HEK293 (cell line): ENCODE measurements around the gene KLC4.
A peak's percentile ranks its signal among the peaks of the same experiment; 100 is the strongest.

Experiments used
- EGR2 ChIP-seq: fragments of 450-650 bp; formaldehyde crosslinking; IDR thresholded peaks from 2 replicates; pipeline ENCODE4 v1.5.1; 2016; ENCODE audit warnings: low read depth, missing biosample characterization, missing genetic modification characterization
- GLI4 ChIP-seq: fragments of 450-650 bp; formaldehyde crosslinking; IDR thresholded peaks from 2 replicates; pipeline ENCODE4 v1.5.1; 2016; ENCODE audit warnings: missing biosample characterization, missing genetic modification characterization
- KLF16 ChIP-seq: fragments of 450-650 bp; formaldehyde crosslinking; IDR thresholded peaks from 2 replicates; pipeline ENCODE4 v1.5.1; 2017; ENCODE audit warnings: missing biosample characterization, missing genetic modification characterization
- REPIN1 ChIP-seq: fragments of 450-650 bp; formaldehyde crosslinking; IDR thresholded peaks from 2 replicates; pipeline ENCODE4 v1.5.1; 2017; ENCODE audit warnings: missing biosample characterization, missing genetic modification characterization, low read depth
- ZEB2 ChIP-seq: fragments of 450-650 bp; formaldehyde crosslinking; IDR thresholded peaks from 2 replicates; pipeline ENCODE4 v1.5.1; 2016; ENCODE audit warnings: missing biosample characterization, missing genetic modification characterization
- ZFP37 ChIP-seq: fragments of 450-650 bp; formaldehyde crosslinking; IDR thresholded peaks from 2 replicates; pipeline ENCODE4 v1.5.1; 2016; ENCODE audit warnings: missing biosample characterization, missing genetic modification characterization
- ZFP69B ChIP-seq: fragments of 450-650 bp; formaldehyde crosslinking; IDR thresholded peaks from 2 replicates; pipeline ENCODE4 v1.5.1; 2016; ENCODE audit warnings: missing biosample characterization, missing genetic modification characterization
- ZNF132 ChIP-seq: fragments of 450-650 bp; formaldehyde crosslinking; IDR thresholded peaks from 2 replicates; pipeline ENCODE4 v1.5.1; 2017; ENCODE audit warnings: missing biosample characterization, missing genetic modification characterization, borderline replicate concordance
- ZNF157 ChIP-seq: fragments of 450-650 bp; formaldehyde crosslinking; IDR thresholded peaks from 2 replicates; pipeline ENCODE4 v1.5.1; 2016; ENCODE audit warnings: missing biosample characterization, missing genetic modification characterization
- ZNF302 ChIP-seq: fragments of 450-650 bp; formaldehyde crosslinking; IDR thresholded peaks from 2 replicates; pipeline ENCODE4 v1.5.1; 2016; ENCODE audit warnings: missing biosample characterization, missing genetic modification characterization, low read depth
- ZNF354C ChIP-seq: fragments of 450-650 bp; formaldehyde crosslinking; IDR thresholded peaks from 2 replicates; pipeline ENCODE4 v1.5.1; 2016; ENCODE audit warnings: missing biosample characterization, missing genetic modification characterization, low read depth, borderline replicate concordance
- ZNF48 ChIP-seq: fragments of 450-650 bp; formaldehyde crosslinking; IDR thresholded peaks from 2 replicates; pipeline ENCODE4 v1.5.1; 2016; ENCODE audit warnings: missing biosample characterization, missing genetic modification characterization
- ZNF571 ChIP-seq: fragments of 450-650 bp; formaldehyde crosslinking; IDR thresholded peaks from 2 replicates; pipeline ENCODE4 v1.5.0; 2017; ENCODE audit warnings: missing biosample characterization, missing genetic modification characterization
- ZNF639 ChIP-seq: fragments of 450-650 bp; formaldehyde crosslinking; IDR thresholded peaks from 2 replicates; pipeline ENCODE4 v1.5.1; 2016; ENCODE audit warnings: missing biosample characterization, missing genetic modification characterization
- ZNF664 ChIP-seq: fragments of 450-650 bp; formaldehyde crosslinking; IDR thresholded peaks from 2 replicates; pipeline ENCODE4 v1.5.1; 2016; ENCODE audit warnings: missing biosample characterization, missing genetic modification characterization
- ZNF785 ChIP-seq: fragments of 450-650 bp; formaldehyde crosslinking; IDR thresholded peaks from 2 replicates; pipeline ENCODE4 v1.5.1; 2016; ENCODE audit warnings: missing biosample characterization, missing genetic modification characterization
- ZNF830 ChIP-seq: fragments of 450-650 bp; IDR thresholded peaks from 2 replicates; pipeline ENCODE4 v1.5.0; 2018; ENCODE audit warnings: missing biosample characterization, missing genetic modification characterization, low read depth, mild to moderate bottlenecking, moderate library complexity
- ZNF843 ChIP-seq: fragments of 450-650 bp; formaldehyde crosslinking; IDR thresholded peaks from 2 replicates; pipeline ENCODE4 v1.5.1; 2016; ENCODE audit warnings: missing biosample characterization, missing genetic modification characterization
- TF ChIP-seq, protein P1 (sequence below): fragments of 450-650 bp; formaldehyde crosslinking; IDR thresholded peaks from 2 replicates; pipeline ENCODE4 v1.5.1; 2016; ENCODE audit warnings: missing biosample characterization, missing genetic modification characterization
- TF ChIP-seq, protein P2 (sequence below): fragments of 450-650 bp; formaldehyde crosslinking; IDR thresholded peaks from 2 replicates; pipeline ENCODE4 v1.5.1; 2017; ENCODE audit warnings: missing biosample characterization, missing genetic modification characterization
- TF ChIP-seq, protein P3 (sequence below): fragments of 450-650 bp; formaldehyde crosslinking; IDR thresholded peaks from 2 replicates; pipeline ENCODE4 v1.5.0; 2017; ENCODE audit warnings: missing biosample characterization, missing genetic modification characterization, borderline replicate concordance
- TF ChIP-seq, protein P4 (sequence below): fragments of 450-650 bp; formaldehyde crosslinking; IDR thresholded peaks from 2 replicates; pipeline ENCODE4 v1.5.1; 2016; ENCODE audit warnings: missing biosample characterization, missing genetic modification characterization
- TF ChIP-seq, protein P5 (sequence below): sonication (generic); formaldehyde crosslinking; IDR thresholded peaks from 2 replicates; pipeline ENCODE4 v1.8.1; 2022; ENCODE audit warnings: mild to moderate bottlenecking, moderate library complexity, missing genetic modification reagents
- TF ChIP-seq, protein P6 (sequence below): IDR thresholded peaks from 2 replicates; pipeline ENCODE4 v1.6.1; 2011; ENCODE audit warnings: mild to moderate bottlenecking, low read depth, low read length, borderline replicate concordance
- TF ChIP-seq, protein P7 (sequence below): fragments of 450-650 bp; formaldehyde crosslinking; IDR thresholded peaks from 2 replicates; pipeline ENCODE4 v1.5.1; 2017; ENCODE audit warnings: missing biosample characterization, mild to moderate bottlenecking, missing genetic modification characterization, moderate library complexity

The KLC4 gene

GRCh38 chr6:43021270-43022047 is 38.0 kb upstream of the KLC4 start, which contains the start of gene RRP36 (continued):
- TF ChIP-seq, protein P1, sequence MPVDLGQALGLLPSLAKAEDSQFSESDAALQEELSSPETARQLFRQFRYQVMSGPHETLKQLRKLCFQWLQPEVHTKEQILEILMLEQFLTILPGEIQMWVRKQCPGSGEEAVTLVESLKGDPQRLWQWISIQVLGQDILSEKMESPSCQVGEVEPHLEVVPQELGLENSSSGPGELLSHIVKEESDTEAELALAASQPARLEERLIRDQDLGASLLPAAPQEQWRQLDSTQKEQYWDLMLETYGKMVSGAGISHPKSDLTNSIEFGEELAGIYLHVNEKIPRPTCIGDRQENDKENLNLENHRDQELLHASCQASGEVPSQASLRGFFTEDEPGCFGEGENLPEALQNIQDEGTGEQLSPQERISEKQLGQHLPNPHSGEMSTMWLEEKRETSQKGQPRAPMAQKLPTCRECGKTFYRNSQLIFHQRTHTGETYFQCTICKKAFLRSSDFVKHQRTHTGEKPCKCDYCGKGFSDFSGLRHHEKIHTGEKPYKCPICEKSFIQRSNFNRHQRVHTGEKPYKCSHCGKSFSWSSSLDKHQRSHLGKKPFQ (tag by site-specific recombination), result no peak
- no peak for TF ChIP-seq REPIN1
- no peak for TF ChIP-seq ZNF302 (tag by site-specific recombination)
- TF ChIP-seq, protein P2, sequence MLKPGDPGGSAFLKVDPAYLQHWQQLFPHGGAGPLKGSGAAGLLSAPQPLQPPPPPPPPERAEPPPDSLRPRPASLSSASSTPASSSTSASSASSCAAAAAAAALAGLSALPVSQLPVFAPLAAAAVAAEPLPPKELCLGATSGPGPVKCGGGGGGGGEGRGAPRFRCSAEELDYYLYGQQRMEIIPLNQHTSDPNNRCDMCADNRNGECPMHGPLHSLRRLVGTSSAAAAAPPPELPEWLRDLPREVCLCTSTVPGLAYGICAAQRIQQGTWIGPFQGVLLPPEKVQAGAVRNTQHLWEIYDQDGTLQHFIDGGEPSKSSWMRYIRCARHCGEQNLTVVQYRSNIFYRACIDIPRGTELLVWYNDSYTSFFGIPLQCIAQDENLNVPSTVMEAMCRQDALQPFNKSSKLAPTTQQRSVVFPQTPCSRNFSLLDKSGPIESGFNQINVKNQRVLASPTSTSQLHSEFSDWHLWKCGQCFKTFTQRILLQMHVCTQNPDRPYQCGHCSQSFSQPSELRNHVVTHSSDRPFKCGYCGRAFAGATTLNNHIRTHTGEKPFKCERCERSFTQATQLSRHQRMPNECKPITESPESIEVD (tag by site-specific recombination), result no peak
- TF ChIP-seq ZNF664 (tag by site-specific recombination), result no peak
- no peak for TF ChIP-seq EGR2
- no peak for TF ChIP-seq ZNF48 (tag by site-specific recombination)
- no peak for TF ChIP-seq ZNF157
- TF ChIP-seq ZNF571 (tag by site-specific recombination), result no peak
- TF ChIP-seq ZNF830, result no peak
- no peak for TF ChIP-seq ZNF132 (tag by site-specific recombination)
- no peak for TF ChIP-seq GLI4 (tag by site-specific recombination)
- 0 out of 2 replicates have a peak, but pooled peaks have one; percentile 42 for TF ChIP-seq ZFP37 (tag by site-specific recombination)
- TF ChIP-seq ZFP69B (tag by site-specific recombination), result no peak
- TF ChIP-seq ZNF354C (tag by site-specific recombination), result no peak
- no peak; the same call in 1 of the 2 replicates for TF ChIP-seq KLF16 (tag by site-specific recombination)
- TF ChIP-seq, protein P3, sequence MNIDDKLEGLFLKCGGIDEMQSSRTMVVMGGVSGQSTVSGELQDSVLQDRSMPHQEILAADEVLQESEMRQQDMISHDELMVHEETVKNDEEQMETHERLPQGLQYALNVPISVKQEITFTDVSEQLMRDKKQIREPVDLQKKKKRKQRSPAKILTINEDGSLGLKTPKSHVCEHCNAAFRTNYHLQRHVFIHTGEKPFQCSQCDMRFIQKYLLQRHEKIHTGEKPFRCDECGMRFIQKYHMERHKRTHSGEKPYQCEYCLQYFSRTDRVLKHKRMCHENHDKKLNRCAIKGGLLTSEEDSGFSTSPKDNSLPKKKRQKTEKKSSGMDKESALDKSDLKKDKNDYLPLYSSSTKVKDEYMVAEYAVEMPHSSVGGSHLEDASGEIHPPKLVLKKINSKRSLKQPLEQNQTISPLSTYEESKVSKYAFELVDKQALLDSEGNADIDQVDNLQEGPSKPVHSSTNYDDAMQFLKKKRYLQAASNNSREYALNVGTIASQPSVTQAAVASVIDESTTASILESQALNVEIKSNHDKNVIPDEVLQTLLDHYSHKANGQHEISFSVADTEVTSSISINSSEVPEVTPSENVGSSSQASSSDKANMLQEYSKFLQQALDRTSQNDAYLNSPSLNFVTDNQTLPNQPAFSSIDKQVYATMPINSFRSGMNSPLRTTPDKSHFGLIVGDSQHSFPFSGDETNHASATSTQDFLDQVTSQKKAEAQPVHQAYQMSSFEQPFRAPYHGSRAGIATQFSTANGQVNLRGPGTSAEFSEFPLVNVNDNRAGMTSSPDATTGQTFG (tag by site-specific recombination), result no peak
- TF ChIP-seq ZNF843 (tag by site-specific recombination), result no peak; the same call in 1 of the 2 replicates
- TF ChIP-seq ZNF639 (tag by site-specific recombination), result no peak; the same call in 1 of the 2 replicates
- no peak for TF ChIP-seq ZNF785 (tag by site-specific recombination)
- TF ChIP-seq, protein P4, sequence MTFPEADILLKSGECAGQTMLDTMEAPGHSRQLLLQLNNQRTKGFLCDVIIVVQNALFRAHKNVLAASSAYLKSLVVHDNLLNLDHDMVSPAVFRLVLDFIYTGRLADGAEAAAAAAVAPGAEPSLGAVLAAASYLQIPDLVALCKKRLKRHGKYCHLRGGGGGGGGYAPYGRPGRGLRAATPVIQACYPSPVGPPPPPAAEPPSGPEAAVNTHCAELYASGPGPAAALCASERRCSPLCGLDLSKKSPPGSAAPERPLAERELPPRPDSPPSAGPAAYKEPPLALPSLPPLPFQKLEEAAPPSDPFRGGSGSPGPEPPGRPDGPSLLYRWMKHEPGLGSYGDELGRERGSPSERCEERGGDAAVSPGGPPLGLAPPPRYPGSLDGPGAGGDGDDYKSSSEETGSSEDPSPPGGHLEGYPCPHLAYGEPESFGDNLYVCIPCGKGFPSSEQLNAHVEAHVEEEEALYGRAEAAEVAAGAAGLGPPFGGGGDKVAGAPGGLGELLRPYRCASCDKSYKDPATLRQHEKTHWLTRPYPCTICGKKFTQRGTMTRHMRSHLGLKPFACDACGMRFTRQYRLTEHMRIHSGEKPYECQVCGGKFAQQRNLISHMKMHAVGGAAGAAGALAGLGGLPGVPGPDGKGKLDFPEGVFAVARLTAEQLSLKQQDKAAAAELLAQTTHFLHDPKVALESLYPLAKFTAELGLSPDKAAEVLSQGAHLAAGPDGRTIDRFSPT (tag by site-specific recombination), result no peak
- peak; percentile 66 for TF ChIP-seq ZEB2
- TF ChIP-seq, protein P5, sequence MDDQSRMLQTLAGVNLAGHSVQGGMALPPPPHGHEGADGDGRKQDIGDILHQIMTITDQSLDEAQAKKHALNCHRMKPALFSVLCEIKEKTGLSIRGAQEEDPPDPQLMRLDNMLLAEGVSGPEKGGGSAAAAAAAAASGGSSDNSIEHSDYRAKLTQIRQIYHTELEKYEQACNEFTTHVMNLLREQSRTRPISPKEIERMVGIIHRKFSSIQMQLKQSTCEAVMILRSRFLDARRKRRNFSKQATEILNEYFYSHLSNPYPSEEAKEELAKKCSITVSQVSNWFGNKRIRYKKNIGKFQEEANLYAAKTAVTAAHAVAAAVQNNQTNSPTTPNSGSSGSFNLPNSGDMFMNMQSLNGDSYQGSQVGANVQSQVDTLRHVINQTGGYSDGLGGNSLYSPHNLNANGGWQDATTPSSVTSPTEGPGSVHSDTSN (CRISPR knock-in tag), result no peak
- TF ChIP-seq, protein P6, sequence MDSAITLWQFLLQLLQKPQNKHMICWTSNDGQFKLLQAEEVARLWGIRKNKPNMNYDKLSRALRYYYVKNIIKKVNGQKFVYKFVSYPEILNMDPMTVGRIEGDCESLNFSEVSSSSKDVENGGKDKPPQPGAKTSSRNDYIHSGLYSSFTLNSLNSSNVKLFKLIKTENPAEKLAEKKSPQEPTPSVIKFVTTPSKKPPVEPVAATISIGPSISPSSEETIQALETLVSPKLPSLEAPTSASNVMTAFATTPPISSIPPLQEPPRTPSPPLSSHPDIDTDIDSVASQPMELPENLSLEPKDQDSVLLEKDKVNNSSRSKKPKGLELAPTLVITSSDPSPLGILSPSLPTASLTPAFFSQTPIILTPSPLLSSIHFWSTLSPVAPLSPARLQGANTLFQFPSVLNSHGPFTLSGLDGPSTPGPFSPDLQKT, result no peak
- TF ChIP-seq, protein P7, sequence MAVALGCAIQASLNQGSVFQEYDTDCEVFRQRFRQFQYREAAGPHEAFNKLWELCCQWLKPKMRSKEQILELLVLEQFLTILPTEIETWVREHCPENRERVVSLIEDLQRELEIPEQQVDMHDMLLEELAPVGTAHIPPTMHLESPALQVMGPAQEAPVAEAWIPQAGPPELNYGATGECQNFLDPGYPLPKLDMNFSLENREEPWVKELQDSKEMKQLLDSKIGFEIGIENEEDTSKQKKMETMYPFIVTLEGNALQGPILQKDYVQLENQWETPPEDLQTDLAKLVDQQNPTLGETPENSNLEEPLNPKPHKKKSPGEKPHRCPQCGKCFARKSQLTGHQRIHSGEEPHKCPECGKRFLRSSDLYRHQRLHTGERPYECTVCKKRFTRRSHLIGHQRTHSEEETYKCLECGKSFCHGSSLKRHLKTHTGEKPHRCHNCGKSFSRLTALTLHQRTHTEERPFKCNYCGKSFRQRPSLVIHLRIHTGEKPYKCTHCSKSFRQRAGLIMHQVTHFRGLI, result no peak
